GM21360 (cell line): ENCODE data around the gene EMC10.

ENCODE experiments used
- ATAC-seq: cut with Tn5 transposase; IDR thresholded peaks from one replicate; pipeline ENCODE4 v1.9.1; 2021; ENCODE audit warnings: mild to moderate bottlenecking, moderate library complexity; ENCODE audit not compliant: unreplicated experiment

The EMC10 gene

DNA sequence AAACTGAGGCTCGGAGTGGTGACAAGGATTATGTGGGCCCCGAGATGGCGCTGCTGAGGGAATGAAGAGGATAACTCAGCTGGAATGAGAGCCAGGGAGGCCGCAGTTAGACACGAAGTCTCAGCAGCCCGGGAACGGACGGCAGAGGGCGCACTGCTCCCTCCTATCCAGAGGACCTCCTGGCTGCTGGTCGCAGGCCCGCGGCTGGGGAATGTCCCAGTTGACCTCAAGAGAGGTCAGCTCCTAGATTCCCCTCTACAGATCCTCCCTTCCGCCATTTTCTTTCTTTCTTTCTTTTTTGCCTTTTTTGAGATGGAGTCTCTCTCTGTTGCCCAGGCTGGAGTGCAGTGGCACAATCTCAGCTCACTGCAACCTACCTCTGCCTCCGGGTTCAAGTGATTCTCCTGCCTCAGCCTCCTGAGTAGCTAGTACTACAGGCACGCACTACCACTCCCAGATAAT lies 61.5 kb downstream of the EMC10 start:
- ATAC-seq = no peak
